GM10248 (cell line): Measurements from ENCODE around the gene HACD2.

Experiments
- CTCF ChIA-PET: fragments of 300-600 bp; sonication (Branson Sonifier 250); formaldehyde crosslinking; extraction: SDS; loops from one replicate; lab custom pipeline; 2021; ENCODE audit warnings: antibody characterized with exemption; lab: Yijun Ruan, JAX
- POLR2A ChIA-PET: fragments of 350-650 bp; sonication (Branson Sonifier 250); formaldehyde crosslinking; extraction: SDS; loops from one replicate; lab custom pipeline; 2020; ENCODE audit warnings: antibody characterized with exemption; lab: Yijun Ruan, JAX
- DNase-seq: peaks from one replicate; pipeline ENCODE4 v3.0.0; 2012; ENCODE audit errors: extremely low spot score
- CTCF ChIP-seq: IDR thresholded peaks from 2 replicates; pipeline ENCODE4 v1.5.1; 2012; ENCODE audit warnings: mild to moderate bottlenecking, low read depth; ENCODE audit errors: extremely low read depth, missing control alignments, control extremely low read depth

Gene HACD2

GRCh38 chr3:123511726-123512125 lies 73.1 kb downstream of the HACD2 start:
- TF ChIP-seq CTCF, result no peak
- no peak for DNase-seq
- ChIA-PET POLR2A (no interaction called here), CTCF (interaction anchor here (2.1 kb wide), 1 partner anchor 15 kb away, joined by 7 read pairs; no protein-coding TSS in a partner anchor)

DNA sequence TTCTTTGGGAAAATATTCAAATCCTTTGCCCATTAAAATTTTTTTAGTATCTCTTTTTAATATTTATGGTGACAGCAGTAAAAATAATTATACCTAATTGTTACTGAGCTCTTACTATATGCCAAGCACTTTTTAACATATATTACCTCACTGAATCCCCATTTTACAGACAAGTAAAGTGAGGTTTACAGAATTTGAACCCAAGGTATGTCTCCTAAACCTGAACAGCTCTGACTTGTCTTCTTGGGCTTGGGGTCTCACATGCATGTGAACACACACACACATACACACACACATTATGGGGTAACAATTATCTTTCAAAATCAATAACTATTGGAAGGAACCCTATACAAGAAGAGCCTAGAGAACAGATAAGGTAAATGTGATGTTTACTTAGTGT lies 73.8 kb downstream of the HACD2 start:
- no peak for DNase-seq
- POLR2A ChIA-PET, result no interaction called here
- no peak for TF ChIP-seq CTCF

GRCh38 chr3:123508178-123508577 lies 76.7 kb downstream of the HACD2 start:
- ChIA-PET POLR2A (no interaction called here), CTCF (interaction anchor here (1.4 kb wide), 1 partner anchor 19 kb away, joined by 4 read pairs; no protein-coding TSS in a partner anchor)
- DNase-seq, result no peak
- TF ChIP-seq CTCF, result no peak

More for the DNA sequence above, 73.8 kb downstream of the HACD2 start:
- CTCF ChIA-PET, result interaction anchor here (2.1 kb wide), 1 partner anchor 16 kb away, joined by 7 read pairs; no protein-coding TSS in a partner anchor

- CTCF ChIA-PET, result interaction anchor here (0.7 to 1.0 kb wide), 3 partner anchors 15 to 136 kb away, joined by 3 to 5 read pairs (median 3); no protein-coding TSS in a partner anchor
- no peak for TF ChIP-seq CTCF
- DNase-seq, result no peak
- POLR2A ChIA-PET, result no interaction called here
These were observed 79.0 kb downstream of the HACD2 start for GRCh38 chr3:123505820-123506219.

GRCh38 chr3:123503203-123503602 lies 81.7 kb downstream of the HACD2 start:
- CTCF ChIA-PET, result interaction anchor here (1.2 to 2.2 kb wide), 2 partner anchors 12 to 55 kb away, joined by 3 to 6 read pairs; no protein-coding TSS in a partner anchor
- TF ChIP-seq CTCF, result no peak
- no peak for DNase-seq
- POLR2A ChIA-PET, result no interaction called here

- DNase-seq, result no peak
- POLR2A ChIA-PET, result no interaction called here
- CTCF ChIA-PET, result interaction anchor here (1.3 kb wide), 1 partner anchor 13 kb away, joined by 3 read pairs; no protein-coding TSS in a partner anchor
- TF ChIP-seq CTCF, result no peak
These were observed 85.5 kb downstream of the HACD2 start for GRCh38 chr3:123499322-123499721.
